Measurements from ENCODE around the gene TRIP11.

GRCh38 chr14:91925727-91926121 is 114.1 kb downstream of the TRIP11 start:
- TF ChIP-seq CTCF (conservative IDR thresholded peaks at IDR 0.05 in 1 of 2, IDR thresholded peaks at IDR 0.05 in 1 of 2; ENCODE audit: low read depth in 1 of 2, low read length in 2 of 2) (no peak), EZH2 (IDR thresholded peaks at IDR 0.05; ENCODE audit: low read length, missing control alignments) (no peak)

Data from fibroblast of lung (primary cell).